GM10847 (cell line): ENCODE results near the gene MVD.

Source experiments
- POLR2A ChIP-seq: IDR thresholded peaks from 2 replicates; pipeline ENCODE4 v1.6.1; 2011; ENCODE audit not compliant: insufficient read length; ENCODE audit errors: extremely low read depth

MVD gene

DNA sequence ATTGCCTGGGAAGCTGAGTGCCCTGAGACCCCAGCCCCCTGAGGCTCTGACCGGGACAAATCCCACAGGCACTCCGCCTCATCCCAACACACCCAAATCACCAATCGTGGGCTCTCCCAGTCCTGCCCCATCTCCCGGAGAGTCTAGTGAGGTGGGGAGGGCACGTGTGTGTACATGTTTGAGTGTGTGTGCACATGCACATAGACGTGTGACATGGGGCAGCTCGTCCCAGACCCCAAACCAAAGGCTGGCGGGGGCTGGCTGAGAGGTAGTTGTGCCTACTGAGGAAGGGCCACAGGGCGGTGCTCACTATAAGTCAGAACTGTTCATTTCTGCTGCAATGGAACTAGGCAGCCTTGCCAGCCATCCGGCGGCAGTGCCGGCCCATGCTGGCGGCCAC, 14.8 kb upstream of the MVD start:
- TF ChIP-seq POLR2A: no peak

DNA sequence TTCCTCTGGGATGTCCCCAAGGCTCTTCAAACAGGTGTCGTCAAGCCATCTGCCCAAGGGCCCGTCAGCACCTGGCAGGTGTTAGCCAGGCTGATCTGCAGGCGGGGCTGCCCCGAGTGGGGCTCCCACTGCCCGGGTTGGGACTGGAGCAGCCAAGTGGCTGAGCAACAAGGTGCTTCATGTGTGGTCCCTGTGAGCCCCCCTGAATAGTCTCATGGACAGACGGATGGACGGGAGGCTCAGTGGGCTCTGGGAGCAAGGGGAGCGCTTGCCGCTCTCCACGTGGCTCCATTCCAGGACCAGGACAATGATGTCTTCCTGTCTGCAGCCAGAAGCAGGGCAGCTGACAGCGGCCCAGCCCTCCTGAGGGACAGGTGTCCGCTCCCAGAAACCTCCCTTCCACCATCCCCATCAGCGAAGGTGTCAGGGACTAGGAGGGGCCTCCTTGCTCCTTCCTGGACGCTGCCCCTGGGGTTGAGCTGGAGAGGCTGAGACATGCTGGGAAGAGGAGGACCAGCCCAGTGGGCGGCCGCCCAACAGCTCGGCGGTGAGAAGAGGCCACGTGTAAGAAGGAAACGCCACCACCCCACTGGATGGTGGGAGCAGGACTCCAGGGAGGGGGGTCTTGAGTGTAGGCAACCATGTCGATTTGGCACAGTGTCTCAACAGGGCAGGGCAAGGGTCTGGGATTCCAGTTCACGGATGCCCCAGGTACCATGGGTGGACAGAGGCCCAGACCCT, 13.8 kb upstream of the MVD start:
- no peak for TF ChIP-seq POLR2A

DNA sequence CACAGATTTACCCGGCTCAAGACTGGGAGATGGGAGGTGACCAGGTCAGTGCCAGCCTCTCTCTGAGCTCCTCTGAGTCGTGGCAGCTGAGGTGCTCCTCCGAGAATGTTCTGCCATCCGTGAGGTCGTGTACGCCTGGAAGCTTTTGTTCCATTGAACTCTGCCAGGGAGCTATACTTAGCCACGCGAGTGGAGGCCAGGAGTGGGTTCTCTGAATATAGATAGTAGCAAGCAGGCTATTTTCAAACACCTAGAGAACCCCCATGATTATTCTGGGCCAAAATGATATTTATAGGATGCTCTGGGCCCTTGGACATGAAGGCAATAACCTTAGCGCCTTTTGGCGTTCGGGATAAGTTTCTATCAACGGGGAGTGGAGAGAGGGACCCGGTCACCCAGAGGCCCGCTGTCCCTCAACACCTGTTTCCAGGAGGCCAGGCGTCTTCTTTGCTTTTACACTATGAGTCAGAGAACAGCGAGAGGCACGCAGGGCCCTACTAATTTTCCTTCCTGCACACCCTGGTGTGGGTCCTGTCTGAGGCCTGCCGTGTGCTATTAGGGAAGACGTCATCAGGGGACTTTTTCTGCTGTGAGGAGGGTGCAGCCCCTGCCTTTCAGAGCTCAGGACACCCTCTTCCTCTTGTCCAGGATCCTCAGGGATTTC, 11.0 kb upstream of the MVD start:
- TF ChIP-seq POLR2A: no peak

DNA sequence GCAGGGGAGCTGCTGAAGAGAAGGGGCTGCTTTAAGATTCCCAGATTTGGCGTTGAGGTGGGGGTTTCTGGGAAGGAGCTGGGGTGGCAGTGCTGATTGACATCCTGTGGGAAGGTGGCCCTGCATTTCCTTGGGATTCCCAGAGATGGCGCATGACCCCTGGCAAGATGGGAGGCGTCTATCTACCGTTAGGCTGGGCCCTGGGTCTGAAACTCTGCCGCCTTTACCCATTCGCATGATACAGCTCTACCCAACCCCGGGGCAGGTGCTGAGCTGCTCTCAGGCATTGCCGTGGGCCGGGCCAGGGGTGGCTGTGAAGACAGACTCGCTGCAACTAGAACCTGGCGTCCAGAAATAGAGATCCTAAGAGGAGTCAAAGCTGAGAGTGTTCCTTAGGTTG, 9.9 kb upstream of the MVD start:
- no peak for TF ChIP-seq POLR2A

DNA sequence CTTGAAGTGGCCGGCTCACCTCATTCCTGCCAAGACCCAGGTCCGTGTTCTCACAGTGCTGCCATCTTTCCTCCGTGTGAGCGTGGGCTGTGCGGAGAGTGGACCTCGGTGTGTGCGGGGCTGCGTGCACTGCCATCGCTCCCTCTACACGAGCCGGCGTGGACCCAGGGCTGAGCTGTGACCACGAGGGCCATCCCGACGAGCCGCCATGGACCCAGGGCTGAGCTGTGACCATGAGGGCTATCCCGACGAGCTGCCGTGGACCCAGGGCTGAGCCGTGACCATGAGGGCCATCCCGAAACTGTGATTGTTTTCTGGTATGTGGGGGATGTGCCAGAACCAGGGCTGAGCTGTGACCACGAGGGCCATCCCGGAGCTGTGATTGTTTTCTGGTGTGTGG, 8.9 kb upstream of the MVD start:
- no peak for TF ChIP-seq POLR2A

DNA sequence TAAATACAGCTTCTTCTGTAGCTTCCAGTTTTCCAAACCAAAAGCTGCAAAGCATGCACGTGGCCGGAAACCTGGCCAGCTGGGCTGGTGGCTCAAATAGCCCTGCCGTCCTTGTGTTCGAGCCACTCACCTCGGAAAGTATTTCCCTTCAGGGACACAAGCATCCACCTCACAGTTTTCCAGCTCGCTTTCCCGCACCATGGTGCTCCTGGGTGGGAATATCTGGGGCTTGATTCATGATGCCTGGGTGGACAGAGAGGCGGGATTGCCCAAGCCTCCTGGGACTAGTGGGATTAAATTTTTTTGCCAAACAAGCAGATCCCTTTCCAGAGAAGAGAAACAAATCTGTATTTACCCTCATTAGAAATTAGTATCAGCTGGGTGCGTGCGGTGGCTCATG, 7.1 kb upstream of the MVD start:
- TF ChIP-seq POLR2A: no peak

DNA sequence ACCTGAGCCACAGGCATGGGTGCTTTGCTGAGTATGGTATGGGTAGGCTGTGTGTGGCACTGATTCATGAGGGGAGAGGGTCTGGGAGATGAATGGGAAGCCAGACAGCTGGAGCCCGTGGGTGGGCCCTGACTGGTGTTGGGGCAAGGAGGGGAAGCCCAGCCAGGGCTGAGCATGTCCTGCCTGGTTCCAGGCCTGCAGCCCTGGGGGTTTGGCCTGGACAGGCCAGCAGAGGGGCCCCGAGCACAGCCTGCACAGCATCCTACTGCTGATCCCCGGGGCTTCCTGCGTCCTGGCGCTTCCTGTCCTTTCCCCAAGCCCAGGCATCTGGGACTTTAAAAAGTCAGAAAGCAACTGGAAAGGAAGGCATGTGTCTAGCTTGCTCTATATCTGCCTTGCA, 4.6 kb upstream of the MVD start:
- TF ChIP-seq POLR2A: no peak

DNA sequence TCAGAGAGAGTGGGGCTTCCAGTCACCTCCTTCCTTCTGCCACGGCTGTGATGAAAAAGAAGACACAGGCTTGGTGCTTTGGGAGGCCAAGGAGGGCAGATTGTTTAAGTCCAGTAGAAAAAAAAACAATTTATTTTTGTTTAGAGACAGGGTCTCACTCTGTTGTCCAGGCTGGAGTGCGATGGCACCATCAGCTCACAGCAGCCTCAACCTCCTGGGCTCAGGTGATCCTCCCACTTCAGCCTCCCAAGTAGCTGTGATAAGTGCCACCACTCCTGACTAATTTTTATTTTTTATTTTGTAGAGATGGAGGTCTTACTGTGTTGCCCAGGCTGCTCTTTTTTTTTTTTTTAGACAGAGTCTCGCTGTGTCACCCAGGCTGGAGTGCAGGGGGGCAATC, 2.7 kb upstream of the MVD start:
- no peak for TF ChIP-seq POLR2A

DNA sequence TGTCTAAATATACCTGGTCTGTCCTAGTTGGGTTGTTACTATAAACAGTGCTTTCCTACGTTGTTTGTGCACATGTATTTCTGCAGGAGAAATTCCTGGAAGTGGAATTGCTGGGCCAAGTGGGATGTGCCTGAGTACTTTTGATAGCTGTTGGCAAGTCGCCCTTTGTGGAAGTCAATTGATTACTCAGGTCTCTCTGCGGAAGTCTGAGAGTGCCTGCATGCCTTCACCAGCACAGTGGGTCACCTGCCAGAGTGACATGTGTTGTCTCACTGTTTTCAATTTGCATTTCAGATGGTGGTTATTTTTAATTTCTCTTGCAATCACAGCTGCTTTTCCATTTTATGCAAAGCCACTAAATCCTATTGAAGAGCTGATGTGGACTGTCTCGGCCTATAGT, 2.3 kb upstream of the MVD start:
- TF ChIP-seq POLR2A: no peak

DNA sequence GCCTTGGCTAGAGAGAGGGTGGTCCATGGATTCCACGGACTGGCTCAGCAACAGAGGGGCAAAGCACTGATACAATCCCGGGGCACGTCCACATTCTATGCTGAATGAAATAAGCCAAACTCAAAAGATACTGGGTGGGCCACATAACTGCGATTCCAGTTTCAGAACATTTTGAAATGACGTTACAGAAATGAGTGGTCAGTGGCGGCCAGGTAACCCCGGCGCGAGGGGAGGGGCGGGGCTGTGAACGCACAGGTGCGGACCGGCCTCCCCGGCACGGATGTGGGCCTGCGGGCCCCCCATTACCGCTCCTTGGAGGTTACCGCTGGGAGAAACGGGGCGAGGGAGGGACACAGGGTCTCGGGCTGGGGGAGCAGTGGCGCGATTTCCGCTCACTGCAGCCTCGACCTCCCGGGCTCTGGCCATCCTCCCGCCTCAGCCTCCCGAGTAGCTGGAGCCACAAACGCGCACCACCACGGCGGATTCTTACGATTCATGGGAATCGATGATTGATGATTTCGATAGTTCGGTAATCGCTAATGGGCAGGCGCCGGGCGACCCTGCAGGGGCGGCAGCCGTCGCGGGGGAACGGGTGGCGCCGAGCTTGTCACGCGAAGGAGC, 559 bp downstream of the MVD start:
- TF ChIP-seq POLR2A: no peak

DNA sequence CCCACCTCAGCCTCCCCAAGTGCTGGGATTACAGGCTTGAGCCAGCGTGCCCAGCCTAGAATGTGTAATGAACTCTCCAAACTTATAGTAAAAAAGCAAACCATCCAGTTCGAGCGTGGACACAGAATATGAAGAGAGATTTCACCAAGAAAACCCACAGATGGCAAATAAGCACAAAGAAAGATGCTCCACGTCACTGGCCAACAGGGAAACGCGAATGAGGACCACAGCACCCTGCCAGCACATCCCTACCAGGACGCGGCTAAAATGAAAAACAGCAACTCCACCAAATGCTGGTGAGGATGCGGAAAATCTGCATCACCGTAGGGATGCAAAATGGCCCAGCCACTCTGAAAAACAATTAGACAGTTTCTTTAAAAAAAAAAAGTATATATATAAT, 1.4 kb downstream of the MVD start:
- TF ChIP-seq POLR2A: no peak

DNA sequence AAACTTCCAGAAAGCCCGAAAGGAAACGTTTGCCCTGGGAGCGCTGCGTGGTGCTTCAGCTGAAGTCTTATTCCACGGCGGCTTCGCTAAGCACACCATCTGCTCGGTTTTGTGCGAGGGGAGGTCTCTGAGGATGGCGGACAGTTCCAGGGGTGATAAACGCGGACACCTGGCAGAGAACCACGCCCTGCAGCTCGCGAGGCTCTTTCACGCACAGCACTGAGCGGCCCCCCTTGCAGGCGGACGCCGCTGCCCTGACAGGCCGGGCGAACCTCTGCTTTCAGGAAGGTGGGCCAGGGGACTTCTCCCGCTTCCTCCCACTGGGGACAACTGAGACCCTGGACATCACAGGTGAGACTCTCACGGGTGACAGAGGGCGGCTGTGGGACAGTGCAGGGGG, 3.7 kb downstream of the MVD start:
- no peak for TF ChIP-seq POLR2A

DNA sequence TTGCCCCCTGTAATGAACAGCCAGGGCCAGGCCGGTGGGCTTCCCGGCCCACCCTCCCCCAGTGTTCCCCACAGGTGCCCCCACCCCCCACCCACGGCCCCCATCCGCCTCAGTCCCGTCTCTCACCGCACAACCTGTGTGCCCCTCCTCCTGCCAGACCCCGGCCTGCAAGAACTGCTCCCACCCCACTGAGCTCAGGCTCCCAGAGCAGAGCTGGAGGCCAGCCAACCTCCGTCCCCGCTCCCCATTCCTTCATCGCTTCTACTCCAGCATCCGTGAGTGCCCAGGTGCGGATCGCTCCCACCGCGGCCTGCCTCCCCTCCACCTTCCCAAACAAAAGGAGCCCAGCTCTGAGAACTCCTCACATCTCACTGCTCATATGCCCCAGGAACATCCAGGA, 4.2 kb downstream of the MVD start:
- no peak for TF ChIP-seq POLR2A

DNA sequence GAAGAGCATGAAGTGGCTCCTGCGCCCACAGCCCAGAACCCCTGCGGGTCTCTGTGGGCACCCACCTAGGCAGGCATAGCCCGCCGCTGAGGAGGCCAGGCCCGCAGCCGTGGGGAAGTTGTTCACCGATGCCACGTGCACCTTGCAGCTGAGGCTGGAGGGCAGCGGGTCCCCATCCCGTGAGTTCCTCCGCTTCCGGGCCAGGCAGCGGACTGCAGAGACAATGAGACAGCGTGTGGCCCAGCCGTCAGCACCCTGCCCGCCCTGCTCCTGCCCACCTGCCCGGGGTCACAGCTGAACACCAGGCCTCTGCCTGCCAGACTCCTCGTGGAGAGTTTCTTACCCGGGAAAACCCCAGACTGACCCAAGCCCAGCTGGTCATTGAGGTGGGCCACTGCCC, 5.5 kb downstream of the MVD start:
- no peak for TF ChIP-seq POLR2A

DNA sequence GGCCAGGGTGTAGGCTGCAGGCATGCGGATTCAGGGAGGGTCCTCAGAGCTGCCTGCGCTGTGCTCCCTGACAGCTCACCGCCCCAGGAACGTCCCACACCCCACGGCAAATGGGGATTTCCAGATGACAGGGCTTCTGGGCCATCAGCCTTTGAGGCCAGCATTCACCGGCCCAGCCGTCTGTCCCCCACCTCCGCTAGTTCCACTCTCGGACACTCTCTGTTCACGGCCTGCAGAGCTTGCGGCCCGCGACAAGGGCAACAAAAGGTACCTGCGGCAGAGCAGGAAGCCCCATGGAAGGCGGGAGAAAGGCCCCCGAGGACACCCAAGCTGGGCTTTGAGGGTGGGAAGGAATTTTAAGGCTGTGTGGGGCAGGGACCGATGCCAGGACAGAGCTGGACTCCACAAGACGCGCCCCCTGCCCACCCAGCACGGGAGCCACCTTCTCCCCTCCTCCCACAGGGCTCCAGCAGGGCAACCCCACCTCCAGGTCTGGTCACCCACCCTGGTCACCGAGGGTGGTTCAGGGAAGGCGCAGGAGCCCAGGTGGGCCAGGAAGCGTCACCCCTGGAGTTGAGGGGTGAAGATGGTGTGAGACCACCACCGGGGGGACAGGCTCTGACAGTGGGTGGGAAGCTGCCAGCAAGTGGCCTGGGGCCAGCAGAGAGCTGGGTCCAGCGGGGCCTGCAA, 6.5 kb downstream of the MVD start:
- no peak for TF ChIP-seq POLR2A

DNA sequence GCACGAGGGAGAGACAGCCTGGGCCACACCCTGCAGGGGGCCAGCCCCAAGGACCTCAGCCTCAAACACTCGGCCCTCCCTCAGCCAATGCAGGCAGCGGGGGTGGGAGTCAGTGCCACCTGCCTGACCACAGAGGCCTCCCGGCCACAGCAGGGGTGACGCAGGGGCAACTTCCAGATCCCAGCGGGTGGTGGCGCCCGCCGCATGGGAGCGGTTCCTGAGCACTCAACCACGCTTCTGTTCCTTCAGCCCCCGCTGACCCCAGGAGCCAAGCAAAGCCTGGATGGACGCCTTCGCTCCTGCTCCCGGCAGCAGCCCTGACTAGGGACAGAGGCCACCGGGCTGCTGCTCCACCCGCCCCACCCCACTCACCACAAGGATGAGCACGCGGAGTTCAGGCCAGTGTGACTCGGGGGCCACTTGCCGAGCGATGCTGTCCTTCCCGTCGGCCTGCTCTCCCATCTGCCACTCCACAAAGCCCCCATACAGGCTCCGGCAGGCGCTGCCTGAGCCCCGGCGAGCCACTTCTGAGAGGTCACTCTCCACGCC, 7.1 kb downstream of the MVD start:
- TF ChIP-seq POLR2A: no peak

DNA sequence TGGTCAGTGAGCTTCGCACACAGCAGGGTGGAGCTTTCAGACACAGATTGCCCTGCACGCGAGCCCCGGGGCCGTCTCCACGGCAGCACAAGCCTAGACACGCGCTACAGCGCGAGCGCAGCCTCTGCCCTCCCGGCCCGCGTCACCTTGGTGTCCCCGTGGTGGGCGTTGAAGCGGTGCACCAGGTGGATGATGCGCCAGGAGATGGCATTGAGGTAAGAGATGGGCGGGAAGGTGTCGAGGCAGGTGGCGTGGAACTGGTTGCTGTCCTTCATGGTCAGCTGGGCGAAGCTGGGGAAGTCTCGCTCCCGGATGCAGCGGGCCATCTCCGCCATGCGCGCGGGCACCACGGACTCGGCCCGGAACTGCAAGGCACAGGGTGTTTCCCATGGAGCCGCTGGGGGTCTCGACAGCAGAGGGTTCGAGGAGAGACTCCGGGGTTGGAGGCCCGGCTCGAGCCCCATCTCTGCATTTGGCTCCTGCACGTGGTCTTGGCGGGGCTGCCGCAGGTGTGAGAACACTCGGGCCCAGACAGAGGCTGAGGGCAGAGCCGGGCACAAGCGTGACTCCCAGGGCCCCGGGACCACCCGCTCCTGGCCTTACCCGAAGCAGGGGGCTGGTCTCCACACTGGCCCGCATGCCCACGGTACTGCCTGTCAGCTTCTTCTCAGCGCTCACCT, 7.7 kb downstream of the MVD start:
- no peak for TF ChIP-seq POLR2A
